Stimulated activated CD8-positive, alpha-beta memory T cell treated with anti-CD3 and anti-CD28 coated beads, Interleukin-15, amount 100 ng/mL, for 24 hours (primary cell): ENCODE results near the gene TRAF7.
A peak's percentile ranks its signal among the peaks of the same experiment; 100 is the strongest.

Experiments
- DNase-seq: peaks from one replicate; pipeline ENCODE4 v3.0.0-alpha.2; 2020; ENCODE audit warnings: low read depth

Gene TRAF7

DNA sequence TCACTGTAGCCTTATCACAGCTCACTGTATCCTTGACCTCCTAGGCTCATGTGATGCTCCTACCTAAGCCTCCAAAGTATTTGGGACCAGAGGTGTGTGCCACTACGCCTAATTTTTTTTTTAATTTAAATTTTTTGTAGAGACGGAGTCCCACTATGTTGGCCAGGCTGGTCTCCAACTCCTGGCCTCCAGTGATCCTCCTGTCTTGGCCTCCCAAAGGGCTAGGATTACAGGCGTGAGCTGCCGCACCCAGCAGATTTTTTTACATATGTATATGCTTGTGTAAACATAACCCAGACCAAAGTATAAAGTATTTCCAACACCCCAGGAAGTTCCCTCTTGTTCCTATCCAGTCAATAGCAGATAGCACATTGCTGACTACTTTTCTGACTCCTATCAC is 60.7 kb downstream of the TRAF7 start:
- DNase-seq: no peak

DNA sequence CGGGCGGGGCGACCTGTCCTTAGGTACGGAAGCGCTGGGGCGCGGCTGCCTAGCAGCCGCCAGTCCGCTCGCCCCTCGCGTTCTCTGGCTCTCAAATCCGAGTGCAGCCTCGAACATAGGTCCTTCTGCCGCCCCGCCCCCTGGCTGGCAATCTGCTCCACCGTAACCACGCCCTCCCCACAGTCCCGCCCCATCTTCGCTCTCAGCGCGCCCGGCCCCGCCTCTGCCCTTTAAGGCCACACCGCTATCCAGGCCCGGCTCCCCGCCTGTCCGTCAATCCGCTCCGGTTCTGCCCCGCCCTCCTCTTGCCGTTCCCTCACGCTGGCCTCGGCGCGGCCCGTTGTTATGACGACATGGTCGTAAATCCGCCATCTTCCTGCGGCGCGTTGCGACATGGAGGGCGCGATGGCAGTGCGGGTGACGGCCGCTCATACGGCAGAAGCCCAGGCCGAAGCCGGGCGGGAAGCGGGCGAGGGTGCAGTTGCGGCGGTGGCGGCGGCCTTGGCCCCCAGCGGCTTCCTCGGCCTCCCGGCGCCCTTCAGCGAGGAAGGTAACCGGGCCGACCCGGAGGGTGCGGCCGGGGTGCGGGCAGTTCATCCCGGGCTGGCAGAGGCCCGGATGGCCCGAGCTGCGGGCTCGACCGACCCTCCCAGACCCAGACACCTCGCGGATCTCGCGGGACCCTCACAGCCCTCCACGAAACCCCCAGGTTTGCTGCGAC is 67.8 kb downstream of the TRAF7 start, which contains the start of gene E4F1:
TSS of gene E4F1 (plus strand) at position 371 of the 721 bp plus-strand sequence. CDS start at position 394, 23 bp downstream.
- DNase-seq: peak; percentile 98

DNA sequence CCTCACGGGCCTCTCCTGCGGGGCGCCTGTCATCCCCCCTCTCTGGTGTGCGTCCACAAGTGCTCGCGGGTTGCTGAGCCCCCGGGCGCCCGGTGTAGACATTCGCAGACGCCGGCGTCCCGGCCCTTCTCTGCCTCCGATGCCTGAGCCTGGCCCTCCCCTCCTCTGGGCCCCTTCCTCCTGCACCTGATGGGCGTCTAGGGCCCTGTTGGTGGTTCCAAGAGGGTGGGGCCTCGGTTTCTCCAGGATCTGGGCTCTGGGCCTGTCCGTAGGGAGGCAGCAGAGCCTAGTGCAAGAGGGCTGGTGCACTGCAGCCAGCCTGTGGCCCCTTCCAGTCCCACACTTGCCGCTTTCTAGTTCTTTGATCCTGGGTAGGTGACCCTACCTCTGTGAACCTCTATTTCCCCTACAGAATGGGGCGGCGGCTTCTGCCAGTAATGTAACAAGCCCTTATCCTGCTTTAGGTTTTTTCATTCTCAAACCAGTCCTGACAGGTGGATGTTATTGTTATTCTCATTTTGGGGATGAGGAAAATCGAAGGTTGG is 68.4 kb downstream of the TRAF7 start:
- DNase-seq: no peak

DNA sequence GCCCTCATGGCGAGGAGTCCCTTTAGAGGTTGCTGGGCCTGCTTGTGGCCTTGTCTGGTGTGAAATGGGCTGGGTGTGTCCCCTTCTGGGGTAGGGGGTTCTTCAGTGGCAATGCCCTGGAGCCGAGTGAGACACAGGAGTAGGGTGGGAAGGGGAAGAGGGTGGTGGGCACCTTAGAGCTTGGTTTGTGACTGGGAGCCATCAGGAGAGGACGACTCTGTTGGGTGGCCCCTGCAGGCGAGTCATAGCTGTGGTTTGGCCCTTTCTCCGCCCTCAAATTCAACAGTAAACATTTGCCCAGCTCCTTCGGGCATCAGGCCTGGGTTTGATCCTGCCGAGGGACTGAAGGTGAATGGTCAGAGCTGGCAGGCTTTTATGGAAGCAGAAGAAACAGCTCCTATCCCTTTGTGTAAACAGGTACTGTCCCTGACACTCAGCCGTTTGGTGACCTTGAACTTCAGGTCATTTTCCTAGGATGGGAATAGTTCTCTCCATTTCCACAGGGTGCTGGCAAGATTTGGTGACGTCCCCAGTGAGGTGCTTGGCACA is 70.7 kb downstream of the TRAF7 start:
- no peak for DNase-seq

- DNase-seq: no peak
Measured at GRCh38 chr16:2226918-2227317, 71.3 kb downstream of the TRAF7 start.
